Measurements from ENCODE around the gene KIF16B. TPM values are rescaled to one million over a fixed set of nuclear protein-coding genes. Genes with fewer than 3 reads are reported as not detected.

The KIF16B gene
- total RNA-seq, 2 experiments from 2014 or later, result 8.8 to 8.9 TPM

DNA sequence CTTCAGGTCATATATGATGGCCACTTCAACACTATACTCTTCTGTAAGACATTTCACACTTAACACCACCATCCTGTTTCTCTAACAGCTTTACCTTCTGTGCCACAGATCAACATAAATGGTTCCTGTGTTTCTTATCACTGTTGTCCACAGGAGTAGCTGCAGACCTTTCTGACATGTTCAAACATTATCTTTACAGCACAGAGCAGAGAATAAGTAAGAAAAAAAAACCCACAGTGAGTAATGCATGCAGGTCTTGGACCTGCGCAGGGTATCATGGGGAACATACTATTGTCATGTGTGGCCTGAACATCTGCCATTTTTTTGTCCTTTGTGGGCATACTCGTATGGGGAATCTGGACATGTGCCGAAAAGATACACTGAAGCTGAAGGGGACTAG lies 161.9 kb downstream of the KIF16B start:
- Mint-ChIP-seq H3K9me3 (no peaks in the 10 kb centered on the region), H3K27ac (no peak overlapping the region)
- POLR2A ChIA-PET, result no interaction called here

DNA sequence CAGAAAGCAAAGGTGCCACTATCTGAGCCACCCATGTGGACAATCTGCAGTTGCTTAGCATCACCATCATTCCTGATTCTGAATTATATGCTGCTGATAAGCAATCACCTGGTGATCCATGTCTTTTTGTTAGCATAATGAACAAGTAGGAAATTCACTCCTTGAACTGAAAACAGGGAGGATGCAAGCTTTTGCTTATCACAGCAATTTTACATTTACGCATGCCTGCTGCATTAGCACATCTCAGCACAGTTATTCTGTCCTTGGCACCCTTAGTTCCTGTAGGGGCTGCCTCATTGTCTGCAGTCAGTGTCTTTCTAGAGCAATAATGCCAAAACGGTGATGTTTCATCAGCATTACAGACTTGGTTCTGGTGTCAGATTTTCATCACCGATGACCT lies 162.6 kb downstream of the KIF16B start:
- no peaks in the 10 kb centered on the region for H3K27me3 Mint-ChIP-seq
- H3K36me3 Mint-ChIP-seq (ENCODE audit: low read depth), result peaks cover 3% of the 10 kb centered on the region
- H3K9me3 Mint-ChIP-seq, result no peaks in the 10 kb centered on the region
- H3K4me1 Mint-ChIP-seq, result no peaks in the 10 kb centered on the region
- no peak overlapping the region for H3K27ac Mint-ChIP-seq
- ChIA-PET CTCF (no interaction called here), POLR2A (no interaction called here)
- DNase-seq, result no peak
- no peak overlapping the region for H3K4me3 Mint-ChIP-seq

More for the DNA sequence above, 161.9 kb downstream of the KIF16B start:
- CTCF ChIA-PET, result no interaction called here
- Mint-ChIP-seq H3K4me1 (no peaks in the 10 kb centered on the region), H3K36me3 (ENCODE audit: low read depth) (peaks cover 3% of the 10 kb centered on the region), H3K4me3 (no peak overlapping the region), H3K27me3 (no peaks in the 10 kb centered on the region)
- no peak for DNase-seq

DNA sequence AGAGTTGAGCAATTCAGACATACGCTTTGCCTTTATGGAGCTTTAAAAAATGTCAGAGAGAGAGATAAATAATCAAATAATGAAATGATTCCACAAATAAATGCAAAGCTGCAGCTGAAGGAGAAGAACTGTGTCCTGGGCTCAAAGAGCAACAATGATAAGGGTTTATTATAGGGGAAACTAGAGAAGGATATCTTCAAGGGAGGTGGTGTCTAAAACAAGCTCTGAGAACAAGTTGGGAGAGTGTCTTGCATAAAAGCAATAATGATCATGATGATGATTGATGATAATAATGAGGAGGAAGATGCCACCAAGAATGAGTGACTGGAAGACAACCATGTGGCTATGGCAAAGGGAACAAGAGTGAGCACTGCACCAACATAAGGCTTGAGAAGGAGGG lies 164.3 kb downstream of the KIF16B start:
- DNase-seq, result no peak
- Mint-ChIP-seq H3K36me3 (ENCODE audit: low read depth) (peaks cover under 1% of the 10 kb centered on the region), H3K4me3 (no peak overlapping the region), H3K27me3 (no peaks in the 10 kb centered on the region), H3K4me1 (no peaks in the 10 kb centered on the region), H3K9me3 (no peaks in the 10 kb centered on the region), H3K27ac (no peak overlapping the region)
- POLR2A ChIA-PET, result no interaction called here
- CTCF ChIA-PET, result no interaction called here

DNA sequence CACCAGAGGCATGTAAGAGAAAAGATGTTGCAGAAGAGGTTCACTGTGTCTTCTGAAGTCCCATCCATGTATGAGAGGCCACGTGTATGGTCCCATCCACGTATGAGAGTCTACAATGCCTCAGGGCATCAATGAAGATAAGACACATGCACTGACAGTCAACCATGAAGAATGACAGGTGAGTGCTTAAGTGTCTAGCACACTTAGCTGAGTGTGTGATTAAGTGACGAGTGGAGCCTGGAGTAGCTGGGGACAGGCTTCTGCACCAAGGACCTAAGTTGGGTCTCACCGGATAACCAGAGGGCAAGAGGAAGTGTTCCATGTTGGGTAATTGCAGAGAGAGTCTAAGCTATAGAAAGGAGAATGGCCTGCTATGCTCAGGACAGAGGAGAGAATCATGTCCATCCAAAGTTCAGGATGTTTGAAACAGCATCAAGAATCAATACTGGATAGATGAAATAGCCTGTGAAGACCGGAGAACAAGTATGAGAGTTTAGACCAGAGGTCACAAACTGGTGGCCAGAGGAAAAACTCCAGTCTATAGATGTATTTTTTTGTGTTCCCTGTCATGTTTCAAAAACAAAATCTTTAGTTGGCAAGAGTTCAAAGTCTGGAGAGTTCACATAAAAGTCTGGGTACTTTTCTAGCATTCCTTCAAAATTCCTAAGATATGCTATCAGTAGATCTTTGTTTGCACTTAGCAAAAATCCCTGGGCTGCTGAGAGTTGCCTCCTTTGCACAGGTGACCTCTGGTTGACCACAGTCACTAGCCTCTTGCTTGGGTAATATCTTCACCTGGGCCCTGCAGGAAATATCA lies 165.8 kb downstream of the KIF16B start:
- Mint-ChIP-seq H3K4me3 (no peak overlapping the region), H3K4me1 (no peaks in the 10 kb centered on the region), H3K27ac (no peak overlapping the region), H3K36me3 (ENCODE audit: low read depth) (no peaks in the 10 kb centered on the region), H3K27me3 (no peaks in the 10 kb centered on the region), H3K9me3 (no peaks in the 10 kb centered on the region)
- POLR2A ChIA-PET, result no interaction called here
- DNase-seq, result no peak
- CTCF ChIA-PET, result no interaction called here

DNA sequence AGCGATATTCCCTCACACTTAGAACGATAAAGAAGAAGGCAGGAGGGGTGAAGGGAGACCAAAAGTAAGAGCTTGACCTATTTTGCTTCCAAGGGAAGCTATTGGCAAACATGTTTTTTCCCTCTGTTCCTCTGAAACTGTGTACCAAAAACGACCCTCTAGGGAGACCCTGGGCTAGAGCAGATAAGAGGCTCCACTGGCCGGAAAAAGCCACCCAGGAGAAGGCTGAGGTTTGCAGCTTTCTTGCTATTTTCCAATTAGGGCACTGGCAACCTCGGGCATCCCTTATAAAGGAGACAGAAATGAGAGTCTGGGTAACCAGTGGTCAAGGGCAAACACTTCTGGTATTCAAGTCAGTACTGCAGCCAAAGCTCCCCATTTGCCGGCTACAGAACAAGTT lies 168.0 kb downstream of the KIF16B start:
- ChIA-PET POLR2A (no interaction called here), CTCF (no interaction called here)
- H3K9me3 Mint-ChIP-seq, result no peaks in the 10 kb centered on the region
- no peaks in the 10 kb centered on the region for H3K36me3 Mint-ChIP-seq (ENCODE audit: low read depth)
- H3K4me1 Mint-ChIP-seq, result no peaks in the 10 kb centered on the region
- H3K27ac Mint-ChIP-seq, result no peak overlapping the region
- no peak overlapping the region for H3K4me3 Mint-ChIP-seq
- no peaks in the 10 kb centered on the region for H3K27me3 Mint-ChIP-seq
- no peak for DNase-seq

DNA sequence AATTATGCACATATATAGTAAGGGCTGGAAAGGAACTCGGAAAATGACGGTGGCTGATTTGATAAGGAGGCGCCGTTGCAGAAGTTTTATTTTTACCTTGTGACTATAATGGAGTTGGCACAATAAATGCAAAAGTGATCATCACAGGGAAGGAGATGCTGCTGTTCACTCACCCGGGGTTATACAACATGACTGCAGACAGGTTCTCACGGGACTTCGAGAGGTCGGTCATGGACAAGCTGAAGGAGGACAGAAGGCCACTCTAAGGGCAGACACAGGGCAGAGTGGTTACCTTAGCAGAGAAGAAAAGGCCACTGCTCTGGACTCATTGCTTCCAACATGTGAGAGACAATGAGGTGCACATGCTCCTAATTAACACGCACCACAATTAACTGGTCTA lies 168.6 kb downstream of the KIF16B start:
- no peaks in the 10 kb centered on the region for H3K9me3 Mint-ChIP-seq
- no peaks in the 10 kb centered on the region for H3K27me3 Mint-ChIP-seq
- H3K36me3 Mint-ChIP-seq (ENCODE audit: low read depth), result no peaks in the 10 kb centered on the region
- H3K4me3 Mint-ChIP-seq, result no peak overlapping the region
- no peaks in the 10 kb centered on the region for H3K4me1 Mint-ChIP-seq
- CTCF ChIA-PET, result no interaction called here
- no peak for DNase-seq
- POLR2A ChIA-PET, result no interaction called here
- H3K27ac Mint-ChIP-seq, result no peak overlapping the region

DNA sequence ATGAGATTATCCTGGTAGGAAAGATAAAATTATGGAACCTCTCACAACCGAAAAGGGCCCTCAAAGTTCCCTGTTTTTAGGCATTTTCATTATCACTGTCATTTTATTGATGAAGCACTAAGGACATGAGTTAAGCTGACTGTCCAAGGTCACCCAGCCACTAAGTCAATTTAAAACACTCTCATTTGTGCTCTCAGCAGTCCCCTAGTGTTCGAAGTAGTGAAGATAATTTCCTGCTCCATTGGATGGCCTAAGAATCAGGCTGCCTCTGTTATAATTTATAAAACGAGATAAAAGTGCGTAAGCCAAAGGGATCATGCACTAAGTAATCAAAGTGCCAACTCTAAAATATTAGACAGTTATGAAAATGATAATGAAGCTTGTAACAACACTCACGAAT lies 169.1 kb downstream of the KIF16B start:
- DNase-seq, result no peak
- CTCF ChIA-PET, result no interaction called here
- Mint-ChIP-seq H3K36me3 (ENCODE audit: low read depth) (no peaks in the 10 kb centered on the region), H3K4me1 (no peaks in the 10 kb centered on the region), H3K9me3 (no peaks in the 10 kb centered on the region), H3K27ac (no peak overlapping the region), H3K4me3 (no peak overlapping the region), H3K27me3 (no peaks in the 10 kb centered on the region)
- POLR2A ChIA-PET, result no interaction called here

DNA sequence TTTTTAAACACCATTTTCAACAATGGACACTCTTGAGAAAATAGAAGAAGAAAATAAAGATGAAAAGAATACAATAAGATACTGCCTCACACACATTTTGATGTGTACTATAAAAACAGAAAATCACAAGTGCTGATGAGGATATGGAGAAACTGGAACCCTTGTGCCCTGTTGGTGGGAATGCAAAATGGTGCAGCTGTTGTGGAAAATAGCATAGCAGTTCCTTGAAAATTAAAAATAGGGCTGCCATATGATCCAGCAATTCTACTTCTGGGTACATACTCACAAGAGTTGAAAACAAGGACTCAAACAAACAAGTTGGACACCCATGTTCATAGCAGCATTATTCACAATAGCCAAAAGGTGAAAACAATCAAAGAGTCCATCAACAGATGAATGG lies 173.0 kb downstream of the KIF16B start:
- no peak for DNase-seq
- no peaks in the 10 kb centered on the region for H3K27me3 Mint-ChIP-seq
- no peaks in the 10 kb centered on the region for H3K4me1 Mint-ChIP-seq
- H3K4me3 Mint-ChIP-seq, result no peak overlapping the region
- H3K27ac Mint-ChIP-seq, result no peak overlapping the region
- no peaks in the 10 kb centered on the region for H3K36me3 Mint-ChIP-seq (ENCODE audit: low read depth)
- ChIA-PET POLR2A (no interaction called here), CTCF (no interaction called here)
- no peaks in the 10 kb centered on the region for H3K9me3 Mint-ChIP-seq

DNA sequence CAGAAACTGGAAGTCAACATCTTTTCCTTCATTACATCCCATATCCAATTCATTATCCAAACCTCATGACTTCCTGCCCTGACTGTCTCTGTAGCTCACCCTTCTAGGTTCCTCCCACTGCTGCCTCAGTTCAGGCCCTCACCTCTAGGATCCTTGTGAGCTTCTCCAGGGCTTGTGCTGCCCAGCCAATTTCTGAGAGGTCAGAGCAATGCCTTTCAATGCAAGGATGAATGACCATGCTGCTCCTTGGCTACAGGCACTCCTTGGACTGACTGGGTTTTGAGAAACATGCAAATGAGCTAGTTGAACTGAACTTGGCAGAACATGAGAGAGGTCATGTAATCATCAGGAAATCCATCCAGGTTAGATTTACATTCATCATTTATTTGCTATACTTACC lies 173.4 kb downstream of the KIF16B start:
- no peaks in the 10 kb centered on the region for H3K9me3 Mint-ChIP-seq
- H3K36me3 Mint-ChIP-seq (ENCODE audit: low read depth), result no peaks in the 10 kb centered on the region
- no peak overlapping the region for H3K4me3 Mint-ChIP-seq
- H3K27me3 Mint-ChIP-seq, result no peaks in the 10 kb centered on the region
- CTCF ChIA-PET, result no interaction called here
- H3K4me1 Mint-ChIP-seq, result no peaks in the 10 kb centered on the region
- H3K27ac Mint-ChIP-seq, result no peak overlapping the region
- POLR2A ChIA-PET, result no interaction called here
- no peak for DNase-seq

DNA sequence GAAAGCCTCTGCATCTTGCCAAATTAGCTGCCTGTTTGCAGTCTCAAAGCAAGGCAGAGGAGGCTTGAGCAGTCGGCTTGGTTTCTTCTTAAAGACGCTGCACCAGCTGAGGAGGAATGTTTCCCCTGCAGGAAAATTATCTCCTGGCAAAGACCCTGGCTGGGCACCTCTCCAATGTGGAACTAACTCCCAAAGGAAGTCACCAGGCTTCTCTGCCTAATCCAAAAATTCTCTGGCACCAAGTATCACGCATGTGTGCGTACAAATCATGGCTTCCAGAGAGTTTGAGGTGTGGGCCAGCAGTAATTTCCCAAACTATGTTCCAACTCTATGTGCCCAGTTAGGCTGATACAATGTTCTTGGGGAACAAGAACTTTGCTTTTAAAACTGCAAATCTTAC lies 176.2 kb downstream of the KIF16B start:
- ChIA-PET CTCF (no interaction called here), POLR2A (no interaction called here)
- no peak overlapping the region for H3K27ac Mint-ChIP-seq
- H3K9me3 Mint-ChIP-seq, result no peaks in the 10 kb centered on the region
- H3K36me3 Mint-ChIP-seq (ENCODE audit: low read depth), result no peaks in the 10 kb centered on the region
- H3K4me3 Mint-ChIP-seq, result no peak overlapping the region
- no peak for DNase-seq
- no peaks in the 10 kb centered on the region for H3K4me1 Mint-ChIP-seq
- no peaks in the 10 kb centered on the region for H3K27me3 Mint-ChIP-seq

DNA sequence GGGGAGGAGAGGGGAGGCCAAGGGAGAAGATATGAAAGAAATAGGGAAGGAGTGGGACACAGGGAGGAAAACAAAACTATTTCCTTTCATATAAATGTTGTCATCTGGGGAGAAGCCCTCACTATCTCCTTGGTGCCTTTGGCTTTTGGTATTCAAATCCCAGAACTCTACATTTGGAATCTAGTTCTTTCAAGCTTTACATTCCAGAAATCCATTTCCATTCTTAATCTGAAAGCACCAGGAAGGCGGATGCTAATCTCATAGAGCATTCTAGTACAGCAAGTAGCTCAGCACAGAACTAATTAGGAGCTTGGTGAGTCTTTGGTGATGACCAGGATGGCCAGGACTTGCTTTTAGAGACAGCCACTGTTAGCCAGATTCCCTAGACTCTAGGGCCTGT lies 177.9 kb downstream of the KIF16B start:
- Mint-ChIP-seq H3K36me3 (ENCODE audit: low read depth) (no peaks in the 10 kb centered on the region), H3K9me3 (no peaks in the 10 kb centered on the region), H3K4me1 (no peaks in the 10 kb centered on the region), H3K4me3 (no peak overlapping the region), H3K27ac (no peak overlapping the region), H3K27me3 (no peaks in the 10 kb centered on the region)
- POLR2A ChIA-PET, result no interaction called here
- CTCF ChIA-PET, result no interaction called here
- no peak for DNase-seq

DNA sequence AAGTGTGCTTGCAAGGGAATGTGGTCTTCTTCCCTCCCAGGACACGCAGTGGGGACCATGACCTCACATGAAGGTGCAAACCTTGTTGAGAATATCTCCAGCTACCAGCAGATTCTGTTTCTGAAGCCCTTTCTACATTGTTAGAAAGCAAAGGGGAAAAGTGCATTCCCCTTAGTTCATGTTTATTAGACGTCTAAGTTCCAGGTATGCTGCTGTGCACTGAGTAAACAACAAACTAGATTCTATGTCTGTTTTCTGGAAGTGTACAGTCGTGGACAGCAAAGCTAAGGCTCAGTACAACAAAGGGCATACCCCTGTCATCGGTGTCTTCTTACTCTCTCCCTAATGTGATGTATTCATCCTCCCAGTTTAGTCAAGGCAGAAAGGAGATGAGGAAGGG lies 178.5 kb downstream of the KIF16B start:
- ChIA-PET POLR2A (no interaction called here), CTCF (no interaction called here)
- Mint-ChIP-seq H3K9me3 (no peaks in the 10 kb centered on the region), H3K27me3 (no peaks in the 10 kb centered on the region), H3K4me1 (no peaks in the 10 kb centered on the region), H3K27ac (no peak overlapping the region), H3K36me3 (ENCODE audit: low read depth) (no peaks in the 10 kb centered on the region), H3K4me3 (no peak overlapping the region)
- no peak for DNase-seq

DNA sequence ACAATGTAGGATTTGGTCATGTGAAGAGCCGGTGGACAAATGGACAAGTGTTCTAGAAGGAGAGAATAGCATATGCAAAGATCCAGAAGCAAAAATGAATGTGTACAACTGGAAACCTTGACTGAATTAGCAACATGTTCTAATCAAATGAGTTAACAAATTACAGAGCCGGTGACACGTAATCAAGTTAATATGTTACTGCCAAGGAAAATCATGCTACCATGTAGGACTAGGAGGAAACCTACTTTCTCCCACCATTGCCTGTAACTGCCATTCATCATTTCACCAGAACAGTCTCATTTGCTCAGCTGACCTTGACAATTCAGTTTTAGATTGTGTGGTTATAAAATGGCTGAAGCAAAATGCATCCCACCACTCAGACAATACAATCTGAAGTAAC lies 179.4 kb downstream of the KIF16B start:
- no peaks in the 10 kb centered on the region for H3K9me3 Mint-ChIP-seq
- ChIA-PET POLR2A (no interaction called here), CTCF (no interaction called here)
- H3K4me3 Mint-ChIP-seq, result no peak overlapping the region
- H3K27ac Mint-ChIP-seq, result no peak overlapping the region
- no peaks in the 10 kb centered on the region for H3K36me3 Mint-ChIP-seq (ENCODE audit: low read depth)
- H3K4me1 Mint-ChIP-seq, result no peaks in the 10 kb centered on the region
- no peaks in the 10 kb centered on the region for H3K27me3 Mint-ChIP-seq
- DNase-seq, result no peak

DNA sequence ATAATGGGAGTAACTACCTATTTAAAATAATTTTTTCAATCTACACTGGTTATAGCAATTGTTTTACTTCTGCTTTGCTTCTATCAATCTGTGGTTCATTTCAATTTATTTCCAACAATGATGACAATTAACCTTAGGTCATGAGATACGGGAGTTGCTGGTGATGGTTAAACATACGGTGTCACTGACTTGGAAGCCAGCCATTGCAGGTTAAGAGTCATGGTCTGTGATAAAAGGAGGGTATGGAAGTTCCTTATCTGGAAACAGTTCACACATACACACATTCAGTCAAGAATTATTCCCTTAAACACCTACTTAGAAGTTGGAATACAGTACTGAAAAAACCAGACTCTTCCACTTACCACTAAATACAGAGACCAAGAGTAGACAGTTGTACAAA lies 180.0 kb downstream of the KIF16B start:
- Mint-ChIP-seq H3K36me3 (ENCODE audit: low read depth) (no peaks in the 10 kb centered on the region), H3K27ac (no peak overlapping the region), H3K27me3 (no peaks in the 10 kb centered on the region), H3K4me3 (no peak overlapping the region), H3K9me3 (no peaks in the 10 kb centered on the region), H3K4me1 (no peaks in the 10 kb centered on the region)
- CTCF ChIA-PET, result no interaction called here
- DNase-seq, result no peak
- POLR2A ChIA-PET, result no interaction called here

DNA sequence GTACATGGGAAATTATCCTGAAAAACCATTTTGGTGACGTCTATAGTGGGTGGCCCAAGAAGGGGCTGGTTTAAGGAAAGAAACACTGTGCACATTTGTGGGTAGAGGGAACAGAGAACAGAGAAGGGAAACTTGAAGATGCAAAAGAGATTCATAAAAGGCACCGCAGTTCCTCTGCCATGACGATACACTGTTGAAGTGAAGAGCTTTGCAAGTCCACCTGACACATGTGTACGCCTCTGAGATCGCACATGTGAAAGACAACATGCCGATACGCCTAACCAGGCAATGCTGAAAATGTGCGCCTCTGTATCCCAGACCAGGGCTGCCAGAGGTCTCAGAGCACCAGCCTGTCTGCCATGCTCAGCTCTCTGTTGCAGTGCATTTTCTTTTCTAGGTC lies 180.9 kb downstream of the KIF16B start:
- Mint-ChIP-seq H3K36me3 (ENCODE audit: low read depth) (no peaks in the 10 kb centered on the region), H3K27ac (no peak overlapping the region), H3K27me3 (no peaks in the 10 kb centered on the region), H3K4me3 (no peak overlapping the region), H3K4me1 (no peaks in the 10 kb centered on the region), H3K9me3 (no peaks in the 10 kb centered on the region)
- ChIA-PET CTCF (no interaction called here), POLR2A (no interaction called here)
- DNase-seq, result no peak

Data from activated CD4-positive, alpha-beta memory T cell treated with anti-CD3 and anti-CD28 coated beads, Interleukin-2, amount 10 ng/mL, durations not matched to agents 7 days and 5 days (primary cell).